GM12865 (cell line): ENCODE results near the gene SLC1A7.

Source experiments
- DNase-seq: peaks from one replicate; pipeline ENCODE4 v3.0.0; 2010; ENCODE audit warnings: low read depth
- H3K4me3 ChIP-seq: 2 replicates; pipeline ENCODE4 v1.5.1; 2011; ENCODE audit warnings: mild to moderate bottlenecking, low read depth, low read length, control low read depth
- CTCF ChIP-seq: IDR thresholded peaks from 2 replicates; pipeline ENCODE4 v1.5.1; 2011; ENCODE audit warnings: low read length, control low read depth, low read depth, inconsistent platforms; ENCODE audit not compliant: insufficient read depth; ENCODE audit errors: missing control alignments

The SLC1A7 gene

GRCh38 chr1:53050310-53050709 lies 92.1 kb downstream of the SLC1A7 start:
- H3K4me3 ChIP-seq, result no peak overlapping the region
- DNase-seq, result no peak
- no peak for TF ChIP-seq CTCF

GRCh38 chr1:53049574-53049967 lies 92.9 kb downstream of the SLC1A7 start:
- no peak for TF ChIP-seq CTCF
- DNase-seq, result no peak
- no peak overlapping the region for H3K4me3 ChIP-seq

- DNase-seq, result no peak
- H3K4me3 ChIP-seq, result no peak overlapping the region
- no peak for TF ChIP-seq CTCF
These were observed 93.4 kb downstream of the SLC1A7 start for GRCh38 chr1:53048960-53049573.

DNA sequence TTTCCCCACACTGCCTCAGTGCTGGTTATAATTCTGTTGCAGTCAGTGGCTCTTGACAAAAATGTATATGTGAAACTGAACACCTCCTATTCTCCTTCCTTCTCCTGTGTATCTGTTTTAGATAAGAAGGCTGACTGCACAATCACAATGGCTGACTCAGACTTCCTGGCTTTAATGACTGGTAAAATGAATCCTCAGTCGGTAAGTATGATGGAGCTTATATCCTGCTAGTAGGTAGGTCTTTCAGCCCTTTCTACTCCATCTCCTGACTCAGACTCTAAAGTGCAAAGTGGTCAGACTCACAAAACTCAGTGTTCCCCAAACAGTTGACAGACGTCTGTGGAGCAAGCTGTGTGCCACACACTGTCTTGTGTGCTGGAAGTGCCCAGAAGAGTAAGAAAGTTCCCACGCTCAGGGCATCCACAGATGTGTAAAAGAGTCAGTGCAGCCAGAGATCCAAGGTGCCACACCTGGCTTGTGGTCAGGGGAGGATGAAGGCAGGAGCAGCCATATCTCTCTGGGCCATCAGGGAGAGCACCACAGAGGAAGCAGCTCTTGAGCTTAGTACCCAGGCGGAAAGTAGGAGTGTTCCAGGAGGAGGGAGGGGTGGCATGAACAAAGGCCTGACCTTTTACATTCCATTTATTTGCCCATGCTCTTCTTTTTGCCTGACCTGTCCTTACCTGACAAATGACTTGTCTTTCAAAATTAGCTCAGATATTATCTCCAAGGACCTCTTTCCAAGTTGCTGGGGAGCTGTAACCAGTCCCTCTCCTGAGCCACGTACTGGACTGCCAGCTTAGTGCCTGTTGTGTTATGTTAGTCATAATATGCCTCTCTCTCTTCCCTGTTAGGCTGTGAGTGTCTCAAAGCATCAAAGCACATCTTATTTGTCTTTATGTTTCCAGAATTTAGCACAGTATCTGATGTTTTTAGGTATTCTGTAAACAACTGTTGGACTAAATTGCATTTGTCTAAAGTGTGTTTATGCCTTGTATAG lies 94.4 kb downstream of the SLC1A7 start:
- no peak for DNase-seq
- no peak for TF ChIP-seq CTCF

GRCh38 chr1:53046930-53047329 lies 95.5 kb downstream of the SLC1A7 start:
- TF ChIP-seq CTCF, result no peak
- no peak overlapping the region for H3K4me3 ChIP-seq
- no peak for DNase-seq

More for the DNA sequence above, 94.4 kb downstream of the SLC1A7 start:
- no peak overlapping the region for H3K4me3 ChIP-seq

- no peak overlapping the region for H3K4me3 ChIP-seq
- no peak for DNase-seq
These were observed 97.5 kb downstream of the SLC1A7 start for GRCh38 chr1:53044926-53045325.

More at GRCh38 chr1:53044926-53045325, 97.5 kb downstream of the SLC1A7 start:
- no peak for TF ChIP-seq CTCF
